Uterus (tissue), 2 donors: Measurements from ENCODE around the gene KLF15.

ENCODE experiments used
- POLR2A ChIP-seq, 2 donors: fragments of 450-650 bp; IDR thresholded peaks; one replicate each; pipeline ENCODE4 v1.6.1; 2016; ENCODE audit warnings: antibody characterized with exemption in 2 of 2, mild to moderate bottlenecking in 1 of 2, moderate library complexity in 1 of 2
- TF ChIP-seq, protein P1 (sequence below), 4 experiments: fragments of 200-600 bp in 2 of 4; fragments of 450-650 bp in 2 of 4; sonication (generic) in 2 of 4; IDR thresholded peaks; one replicate each; pipeline ENCODE4 v1.5.1; 2016 to 2019; ENCODE audit warnings: antibody characterized with exemption in 4 of 4, mild to moderate bottlenecking in 2 of 4, moderate library complexity in 1 of 4

GRCh38 chr3:126294211-126294808 is 62.9 kb downstream of the KLF15 start:
- TF ChIP-seq, protein P1, sequence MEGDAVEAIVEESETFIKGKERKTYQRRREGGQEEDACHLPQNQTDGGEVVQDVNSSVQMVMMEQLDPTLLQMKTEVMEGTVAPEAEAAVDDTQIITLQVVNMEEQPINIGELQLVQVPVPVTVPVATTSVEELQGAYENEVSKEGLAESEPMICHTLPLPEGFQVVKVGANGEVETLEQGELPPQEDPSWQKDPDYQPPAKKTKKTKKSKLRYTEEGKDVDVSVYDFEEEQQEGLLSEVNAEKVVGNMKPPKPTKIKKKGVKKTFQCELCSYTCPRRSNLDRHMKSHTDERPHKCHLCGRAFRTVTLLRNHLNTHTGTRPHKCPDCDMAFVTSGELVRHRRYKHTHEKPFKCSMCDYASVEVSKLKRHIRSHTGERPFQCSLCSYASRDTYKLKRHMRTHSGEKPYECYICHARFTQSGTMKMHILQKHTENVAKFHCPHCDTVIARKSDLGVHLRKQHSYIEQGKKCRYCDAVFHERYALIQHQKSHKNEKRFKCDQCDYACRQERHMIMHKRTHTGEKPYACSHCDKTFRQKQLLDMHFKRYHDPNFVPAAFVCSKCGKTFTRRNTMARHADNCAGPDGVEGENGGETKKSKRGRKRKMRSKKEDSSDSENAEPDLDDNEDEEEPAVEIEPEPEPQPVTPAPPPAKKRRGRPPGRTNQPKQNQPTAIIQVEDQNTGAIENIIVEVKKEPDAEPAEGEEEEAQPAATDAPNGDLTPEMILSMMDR (IDR thresholded peaks at IDR 0.05), result no peak
- TF ChIP-seq POLR2A (IDR thresholded peaks at IDR 0.05), result no peak
